GM12878 (cell line): ENCODE measurements around the gene ZNF333. TPM values are rescaled to one million over a fixed set of nuclear protein-coding genes. Genes with fewer than 3 reads are reported as not detected.

ENCODE experiments used
- ATAC-seq: fragments of 200-7000 bp; cut with Tn5 transposase; 3 replicates; pipeline ENCODE4 v1.9.1; 2020; ENCODE audit warnings: mild to moderate bottlenecking, moderate library complexity
- BruUV-seq: library from RNA; stranded (reverse); fragments of 400-500 nt; replicated peaks from 2 replicates; lab custom pipeline; 2021; lab: Mats Ljungman, UMichigan
- CTCF ChIA-PET: fragments of 300-600 bp; sonication (Branson Sonifier 250); formaldehyde crosslinking; extraction: SDS; loops from one replicate; lab custom pipeline; 2021; ENCODE audit warnings: inconsistent platforms; lab: Yijun Ruan, JAX
- POLR2A ChIA-PET: fragments of 350-600 bp; formaldehyde crosslinking; extraction: SDS; loops from one replicate; lab custom pipeline; 2021; ENCODE audit warnings: inconsistent platforms; lab: Charles Lee
- RAD21 ChIA-PET: fragments of 300-600 bp; sonication (Branson Sonifier 250); formaldehyde crosslinking; loops from one replicate; lab custom pipeline; 2023; ENCODE audit warnings: antibody characterized with exemption; ENCODE audit not compliant: unreplicated experiment; lab: Charles Lee
- SMC1A ChIA-PET: fragments of 300-600 bp; sonication (Branson Sonifier 250); formaldehyde crosslinking; loops from one replicate; lab custom pipeline; 2023; ENCODE audit not compliant: unreplicated experiment, uncharacterized antibody; lab: Charles Lee
- DNase-seq: peaks from one replicate; pipeline ENCODE4 v3.0.0-alpha.2; 2011; ENCODE audit warnings: low read depth, low spot score
- FAIRE-seq: peaks from 3 replicates; lab custom pipeline; 2011; peaks lifted over from hg19 to GRCh38; lab: Jason Lieb, UNC
- H2AFZ ChIP-seq: 2 replicates; pipeline ENCODE4 v1.6.0; 2011; ENCODE audit warnings: low read depth, low read length, control low read depth; ENCODE audit not compliant: control insufficient read depth
- H3K27ac ChIP-seq: 2 replicates; pipeline ENCODE4 v1.5.1; 2011; ENCODE audit warnings: control low read depth; ENCODE audit not compliant: control insufficient read depth, insufficient read depth
- H3K27me3 ChIP-seq, 2 experiments: replicated peaks in 1 of 2; 2 replicates each; pipeline versions ENCODE4 v1.6.0 to v1.6.1; 2011; ENCODE audit warnings: low read length in 1 of 2; ENCODE audit not compliant: control insufficient read depth in 2 of 2, insufficient read depth in 2 of 2
- H3K36me3 ChIP-seq, 2 experiments: 2 replicates each; pipeline ENCODE4 v1.5.1; 2011; ENCODE audit warnings: low read length in 1 of 2; ENCODE audit not compliant: control insufficient read depth in 2 of 2, insufficient read depth in 2 of 2
- H3K4me1 ChIP-seq: 2 replicates; pipeline ENCODE4 v1.6.1; 2011; ENCODE audit warnings: mild to moderate bottlenecking, low read length, moderate library complexity, mixed read lengths; ENCODE audit not compliant: control insufficient read depth, insufficient read depth
- H3K4me2 ChIP-seq: 2 replicates; pipeline ENCODE4 v1.6.0; 2011; ENCODE audit warnings: control low read depth; ENCODE audit not compliant: control insufficient read depth, insufficient read depth
- H3K4me3 ChIP-seq: fragments of 200-600 bp; sonication (generic); 2 replicates; pipeline ENCODE4 v1.5.1; 2016
- H3K79me2 ChIP-seq: 2 replicates; pipeline ENCODE4 v1.6.0; 2011; ENCODE audit warnings: low read length; ENCODE audit not compliant: control insufficient read depth, insufficient read depth
- H3K9ac ChIP-seq: 2 replicates; pipeline ENCODE4 v1.8.0; 2011; ENCODE audit warnings: low read length, control low read depth, mixed read lengths; ENCODE audit not compliant: control insufficient read depth, insufficient read depth
- H3K9me3 ChIP-seq: replicated peaks from 3 replicates; pipeline ENCODE4 v1.5.1; 2011; ENCODE audit warnings: mild to moderate bottlenecking, low read length; ENCODE audit not compliant: control insufficient read depth, insufficient read depth
- H4K20me1 ChIP-seq: 2 replicates; pipeline ENCODE4 v1.6.0; 2011; ENCODE audit not compliant: control insufficient read depth, insufficient read depth
- BCL11A ChIP-seq: IDR thresholded peaks from 2 replicates; pipeline ENCODE4 v1.6.1; 2011; ENCODE audit warnings: low read depth, low read length
- BHLHE40 ChIP-seq, 2 experiments: fragments of 450-650 bp in 1 of 2; IDR thresholded peaks; 2 replicates each; pipeline ENCODE4 v1.6.1; 2011 to 2017; ENCODE audit warnings: low read depth in 2 of 2, borderline replicate concordance in 1 of 2, improper control_type of control experiment in 1 of 2, low read length in 1 of 2, mild to moderate bottlenecking in 1 of 2
- CBX5 ChIP-seq: sonication (generic); IDR thresholded peaks from 2 replicates; pipeline ENCODE4 v1.6.1; 2016; ENCODE audit warnings: low read depth, moderate library complexity, mild to moderate bottlenecking, inconsistent platforms
- CREM ChIP-seq: IDR thresholded peaks from 2 replicates; pipeline ENCODE4 v1.6.1; 2014; ENCODE audit warnings: antibody characterized with exemption, low read depth
- EED ChIP-seq: sonication (generic); IDR thresholded peaks from 2 replicates; pipeline ENCODE4 v1.6.1; 2016; ENCODE audit warnings: antibody characterized with exemption, low read depth
- EGR1 ChIP-seq, 2 experiments: IDR thresholded peaks; 1 replicate in 1 of 2; 2 replicates in 1 of 2; pipeline ENCODE4 v1.6.1; 2011 to 2012; ENCODE audit warnings: low read depth in 2 of 2, low read length in 2 of 2, borderline replicate concordance in 1 of 2, mild to moderate bottlenecking in 1 of 2, moderate library complexity in 1 of 2
- EP300 ChIP-seq, 2 experiments: fragments of 150-350 bp in 1 of 2; IDR thresholded peaks; 2 replicates each; pipeline ENCODE4 v1.6.1; 2011 to 2012; ENCODE audit warnings: low read depth in 2 of 2, low read length in 2 of 2, borderline replicate concordance in 1 of 2, improper control_type of control experiment in 1 of 2, inconsistent platforms in 1 of 2; ENCODE audit not compliant: control insufficient read depth in 1 of 2
- ETV6 ChIP-seq, 2 experiments: fragments of 450-650 bp in 1 of 2; IDR thresholded peaks in 1 of 2; conservative IDR thresholded peaks in 1 of 2; 2 replicates each; pipeline ENCODE4 v1.6.1; 2014; ENCODE audit warnings: antibody characterized with exemption in 1 of 2, borderline replicate concordance in 1 of 2, low read depth in 1 of 2, mild to moderate bottlenecking in 1 of 2, moderate library complexity in 1 of 2
- FOXM1 ChIP-seq: IDR thresholded peaks from 2 replicates; pipeline ENCODE4 v1.6.1; 2012; ENCODE audit warnings: low read depth, mild to moderate bottlenecking, inconsistent platforms, low read length, moderate library complexity
- KLF5 ChIP-seq: fragments of 450-650 bp; IDR thresholded peaks from 2 replicates; pipeline ENCODE4 v1.6.1; 2014; ENCODE audit warnings: mild to moderate bottlenecking; ENCODE audit not compliant: partially characterized antibody
- NRF1 ChIP-seq: conservative IDR thresholded peaks from 2 replicates; pipeline ENCODE4 v1.6.1; 2011; ENCODE audit warnings: mild to moderate bottlenecking, low read depth, low read length, improper control_type of control experiment
- RAD21 ChIP-seq: IDR thresholded peaks from 2 replicates; pipeline ENCODE4 v1.6.1; 2011; ENCODE audit warnings: mild to moderate bottlenecking, low read depth, low read length, moderate library complexity; ENCODE audit not compliant: insufficient read depth
- SREBF1 ChIP-seq: IDR thresholded peaks from 2 replicates; pipeline ENCODE4 v1.6.1; 2012; ENCODE audit warnings: mild to moderate bottlenecking, low read length
- SRF ChIP-seq, 2 experiments: IDR thresholded peaks; 2 replicates each; pipeline ENCODE4 v1.6.1; 2011; ENCODE audit warnings: low read depth in 2 of 2, low read length in 2 of 2, mild to moderate bottlenecking in 1 of 2, moderate library complexity in 1 of 2
- TAF1 ChIP-seq: IDR thresholded peaks from 2 replicates; pipeline ENCODE4 v1.6.1; 2011; ENCODE audit warnings: mild to moderate bottlenecking, low read depth, low read length, borderline replicate concordance
- TCF3 ChIP-seq: IDR thresholded peaks from 2 replicates; pipeline ENCODE4 v1.6.1; 2012; ENCODE audit warnings: low read depth, mild to moderate bottlenecking, low read length, borderline replicate concordance; ENCODE audit not compliant: insufficient read depth
- YY1 ChIP-seq: IDR thresholded peaks from 2 replicates; pipeline ENCODE4 v1.6.1; 2011; ENCODE audit warnings: low read depth, mild to moderate bottlenecking, low read length
- WGBS: methylation state at CpG from one replicate; pipeline ENCODE4 v1.1.6; 2016; ENCODE audit warnings: low lambda C conversion rate; ENCODE audit not compliant: insufficient replicate concordance, insufficient coverage; ENCODE audit errors: missing lambda C conversion rate; 5-methylcytosine and 5-hydroxymethylcytosine counted together
- in situ Hi-C: fragments of 300-500 bp; cut with MboI; formaldehyde crosslinking; loops from 9 replicates; pipeline ENCODE4 v1.14.3; 2018; ENCODE audit warnings: mixed read lengths
- intact Hi-C: fragments of 100-400 bp; cut with micrococcal nuclease; formaldehyde crosslinking; loops from one replicate; pipeline ENCODE4 v1.14.2; 2022; ENCODE audit not compliant: unreplicated experiment
- polyA plus RNA-seq, 11 experiments: library from polyadenylated mRNA; depleted of rRNA in 4 of 11; unstranded in 6 of 11; stranded (reverse) in 5 of 11; fragments of >200 nt; fragmentation: Nextera tagmentation in 4 of 11; fragmentation: Illumina TruSeq in 1 of 11; extraction: Ambion mirVana in 4 of 11; extraction: Trizol in 1 of 11; gene quantifications; 1 replicate in 1 of 11; 2 replicates in 10 of 11; pipeline versions ENCODE4 v1.2.1 to v1.2.3, GENCODE V29; 2011 to 2016; ENCODE audit warnings: inconsistent platforms in 2 of 11, missing spikeins in 2 of 11, low read depth in 1 of 11
- total RNA-seq, 4 experiments: library from RNA; depleted of rRNA in 3 of 4; stranded (reverse); fragments of >200 nt in 3 of 4; fragmentation: Illumina TruSeq in 1 of 4; extraction: Trizol in 1 of 4; gene quantifications; 2 replicates each; pipeline versions ENCODE4 v1.2.1 to v1.2.3, GENCODE V29; 2013 to 2021
- TF ChIP-seq, protein P1 (sequence below): fragments of 450-650 bp; formaldehyde crosslinking; IDR thresholded peaks from 2 replicates; pipeline ENCODE4 v1.4.0; 2022; ENCODE audit warnings: mild to moderate bottlenecking, moderate library complexity

ZNF333 gene
- total and polyA plus RNA-seq, 10 of the 15 experiments (the other 5 are each of a cell fraction or from before 2014, with no cell fraction given): 2.3 to 14.1 (median 5.7) TPM

DNA sequence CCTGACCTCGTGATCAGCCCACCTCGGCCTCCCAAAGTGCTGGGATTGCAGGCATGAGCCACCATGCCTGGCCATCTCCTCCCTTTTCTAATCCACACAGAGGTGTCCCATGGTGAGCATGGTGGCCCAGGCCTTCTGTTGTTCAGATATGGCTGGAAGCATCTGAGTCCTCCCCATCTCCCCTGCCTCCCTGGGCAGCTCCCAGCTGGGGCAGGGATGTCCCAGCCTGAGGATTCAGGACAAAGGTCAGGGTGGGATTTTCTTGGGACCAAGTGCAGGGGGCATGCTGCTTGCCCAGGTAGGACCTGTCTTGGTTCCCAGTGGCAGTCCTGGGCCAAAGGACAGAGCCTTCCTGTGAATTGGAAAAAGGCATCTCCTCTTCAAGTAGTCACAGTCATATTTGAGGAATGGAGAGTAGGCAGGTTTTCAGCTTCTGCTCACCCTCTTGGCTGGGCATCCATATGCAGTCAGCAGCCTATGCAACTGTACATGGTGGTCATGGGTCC lies 77.7 kb downstream of the ZNF333 start:
- no peaks in the 10 kb centered on the region for H4K20me1 ChIP-seq

DNA sequence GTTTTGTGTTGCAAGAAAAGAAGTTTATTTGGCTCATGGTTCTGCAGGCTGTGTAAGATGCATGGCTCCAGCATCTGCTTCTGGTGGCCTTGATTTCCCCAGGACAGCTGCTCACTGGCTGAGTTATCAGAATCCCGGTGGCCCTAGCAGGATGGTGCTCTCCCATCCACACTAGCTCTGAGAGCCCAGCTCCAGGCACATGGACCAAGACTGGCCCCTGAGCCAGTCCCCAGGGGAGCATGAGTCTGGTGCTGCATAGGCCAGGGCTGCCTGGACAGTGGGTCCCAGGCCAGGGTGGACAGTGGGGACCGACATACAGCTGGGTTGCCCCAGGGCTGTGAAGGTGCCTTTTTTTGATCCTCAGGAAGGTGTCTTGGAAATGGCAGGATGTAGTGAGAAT lies 78.2 kb downstream of the ZNF333 start:
- no peak for FAIRE-seq
- H2AFZ ChIP-seq: no peak overlapping the region
- no peaks in the 10 kb centered on the region for H3K27me3 ChIP-seq
- DNase-seq: no peak
- TF ChIP-seq YY1 (no peak), SREBF1 (no peak), ETV6 (conservative IDR thresholded peaks at IDR 0.05 in 1 of 2, IDR thresholded peaks at IDR 0.05 in 1 of 2; ENCODE audit: borderline replicate concordance in 1 of 2, low read depth in 1 of 2) (no peak), EED (no peak), CREM (no peak), EP300 (IDR thresholded peaks at IDR 0.05; ENCODE audit: borderline replicate concordance in 1 of 2, control insufficient read depth in 1 of 2, low read depth in 2 of 2, low read length in 2 of 2) (no peak), TAF1 (no peak), RAD21 (no peak)
- TF ChIP-seq, protein P1, sequence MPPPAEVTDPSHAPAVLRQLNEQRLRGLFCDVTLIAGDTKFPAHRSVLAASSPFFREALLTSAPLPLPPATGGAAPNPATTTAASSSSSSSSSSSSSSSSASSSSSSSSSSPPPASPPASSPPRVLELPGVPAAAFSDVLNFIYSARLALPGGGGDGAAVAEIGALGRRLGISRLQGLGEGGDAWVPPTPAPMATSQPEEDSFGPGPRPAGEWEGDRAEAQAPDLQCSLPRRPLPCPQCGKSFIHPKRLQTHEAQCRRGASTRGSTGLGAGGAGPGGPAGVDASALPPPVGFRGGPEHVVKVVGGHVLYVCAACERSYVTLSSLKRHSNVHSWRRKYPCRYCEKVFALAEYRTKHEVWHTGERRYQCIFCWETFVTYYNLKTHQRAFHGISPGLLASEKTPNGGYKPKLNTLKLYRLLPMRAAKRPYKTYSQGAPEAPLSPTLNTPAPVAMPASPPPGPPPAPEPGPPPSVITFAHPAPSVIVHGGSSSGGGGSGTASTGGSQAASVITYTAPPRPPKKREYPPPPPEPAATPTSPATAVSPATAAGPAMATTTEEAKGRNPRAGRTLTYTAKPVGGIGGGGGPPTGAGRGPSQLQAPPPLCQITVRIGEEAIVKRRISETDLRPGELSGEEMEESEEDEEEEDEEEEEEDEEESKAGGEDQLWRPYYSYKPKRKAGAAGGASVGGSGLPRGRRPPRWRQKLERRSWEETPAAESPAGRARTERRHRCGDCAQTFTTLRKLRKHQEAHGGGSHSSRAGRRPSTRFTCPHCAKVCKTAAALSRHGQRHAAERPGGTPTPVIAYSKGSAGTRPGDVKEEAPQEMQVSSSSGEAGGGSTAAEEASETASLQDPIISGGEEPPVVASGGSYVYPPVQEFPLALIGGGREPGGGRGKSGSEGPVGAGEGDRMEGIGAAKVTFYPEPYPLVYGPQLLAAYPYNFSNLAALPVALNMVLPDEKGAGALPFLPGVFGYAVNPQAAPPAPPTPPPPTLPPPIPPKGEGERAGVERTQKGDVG (CRISPR knock-in tag): no peak
- H3K9ac ChIP-seq: no peak overlapping the region
- no peak for ATAC-seq
- CTCF ChIA-PET: no interaction called here
- H3K4me2 ChIP-seq: no peak overlapping the region
- RAD21 ChIA-PET: no interaction called here
- SMC1A ChIA-PET: no interaction called here
- H3K79me2 ChIP-seq: no peaks in the 10 kb centered on the region
- in situ Hi-C loops (loop anchor here (5.0 kb wide), 1 partner anchor 371 kb away; no protein-coding TSS in a partner anchor), intact Hi-C loops (no loop called here)
- H3K27ac ChIP-seq: no peak overlapping the region
- H4K20me1 ChIP-seq: no peaks in the 10 kb centered on the region
- no peaks in the 10 kb centered on the region for H3K9me3 ChIP-seq
- no TSS peak for BruUV-seq
- POLR2A ChIA-PET: interaction anchor here (0.5 kb wide), 1 partner anchor 139 kb away, joined by 3 read pairs; no protein-coding TSS in a partner anchor
- H3K4me1 ChIP-seq: no peaks in the 10 kb centered on the region
- 29% methylated on average over 2 of the region's 2 CpGs for WGBS
- H3K4me3 ChIP-seq: no peak overlapping the region
- no peaks in the 10 kb centered on the region; a peak in 1 of 4 replicates for H3K36me3 ChIP-seq

More for the DNA sequence above, 77.7 kb downstream of the ZNF333 start:
- H3K4me1 ChIP-seq: no peaks in the 10 kb centered on the region
- no peaks in the 10 kb centered on the region; a peak in 1 of 4 replicates for H3K36me3 ChIP-seq
- H3K79me2 ChIP-seq: no peaks in the 10 kb centered on the region
- no peak overlapping the region for H3K4me3 ChIP-seq
- TF ChIP-seq TCF3: no peak
- no peak for TF ChIP-seq CBX5
- TF ChIP-seq CREM: no peak
- TF ChIP-seq KLF5: no peak
- TF ChIP-seq NRF1: no peak
- TF ChIP-seq FOXM1: no peak
- no peak for TF ChIP-seq BCL11A
- no peak for TF ChIP-seq SRF (IDR thresholded peaks at IDR 0.05; ENCODE audit: low read depth in 2 of 2, low read length in 2 of 2)
- no peak for TF ChIP-seq BHLHE40 (IDR thresholded peaks at IDR 0.05; ENCODE audit: borderline replicate concordance in 1 of 2, low read depth in 2 of 2, low read length in 1 of 2)
- TF ChIP-seq EGR1 (IDR thresholded peaks at IDR 0.05; ENCODE audit: borderline replicate concordance in 1 of 2, low read depth in 2 of 2, low read length in 2 of 2): no peak
- BruUV-seq: no TSS peak
- H3K27ac ChIP-seq: no peak overlapping the region
- 21% methylated on average over 2 of the region's 2 CpGs for WGBS
- in situ Hi-C loops (loop anchor here (5.0 kb wide), 1 partner anchor 370 kb away; no protein-coding TSS in a partner anchor), intact Hi-C loops (no loop called here)
- ChIA-PET POLR2A (interaction anchor here (0.5 kb wide), 1 partner anchor 140 kb away, joined by 3 read pairs; no protein-coding TSS in a partner anchor), CTCF (no interaction called here), RAD21 (no interaction called here), SMC1A (no interaction called here)
- no peaks in the 10 kb centered on the region for H3K27me3 ChIP-seq
- DNase-seq (no peak), ATAC-seq (no peak), FAIRE-seq (no peak)
- no peak overlapping the region for H3K9ac ChIP-seq
- no peak overlapping the region for H2AFZ ChIP-seq
- H3K4me2 ChIP-seq: no peak overlapping the region
- H3K9me3 ChIP-seq: no peaks in the 10 kb centered on the region
